Activated T-helper 17 cell treated with anti-CD3 and anti-CD28 coated beads, Interleukin-2, amount 50 U/mL, for 72 hours (primary cell): ENCODE results near the gene COQ7. TPM values are rescaled to one million over a fixed set of nuclear protein-coding genes. Genes with fewer than 3 reads are reported as not detected.

Source experiments
- ATAC-seq: fragments of 150-1000 bp; cut with Tn5 transposase; replicated peaks from 2 replicates; pipeline ENCODE4 v1.10.0; 2021; ENCODE audit warnings: mild to moderate bottlenecking, moderate library complexity
- H3K27ac Mint-ChIP-seq: one replicate; pipeline ENCODE4 v1.8.0; 2022; ENCODE audit warnings: mixed read lengths
- H3K27me3 Mint-ChIP-seq: one replicate; pipeline ENCODE4 v1.8.0; 2022; ENCODE audit warnings: mixed read lengths
- H3K36me3 Mint-ChIP-seq: one replicate; pipeline ENCODE4 v1.8.0; 2022; ENCODE audit warnings: low read depth, mild to moderate bottlenecking, mixed read lengths
- H3K4me1 Mint-ChIP-seq: one replicate; pipeline ENCODE4 v1.8.0; 2022; ENCODE audit warnings: mixed read lengths
- H3K4me3 Mint-ChIP-seq: one replicate; pipeline ENCODE4 v1.8.0; 2022; ENCODE audit warnings: mild to moderate bottlenecking, mixed read lengths
- H3K9me3 Mint-ChIP-seq: one replicate; pipeline ENCODE4 v1.8.0; 2022; ENCODE audit warnings: mixed read lengths
- total RNA-seq, 2 donors: library from RNA; stranded (reverse); gene quantifications; one replicate each; pipeline ENCODE4 v1.2.3, GENCODE V29; 2022

The COQ7 gene
- total RNA-seq, result 10 to 100 TPM; 11.6 to 18.2 TPM

- peak; percentile 94 for ATAC-seq
- H3K4me1 Mint-ChIP-seq, result peaks cover 11% of the 10 kb centered on the region
- H3K27me3 Mint-ChIP-seq, result no peaks in the 10 kb centered on the region
- peak within 1 kb of the TSS; percentile 98 for H3K27ac Mint-ChIP-seq
- peaks cover 3% of the 10 kb centered on the region for H3K9me3 Mint-ChIP-seq
- peaks cover 15% of the 10 kb centered on the region for H3K36me3 Mint-ChIP-seq
- peak within 1 kb of the TSS; percentile 89 for H3K4me3 Mint-ChIP-seq
These were observed at the start of gene COQ7 for GRCh38 chr16:19067349-19068236. TSS of gene COQ7 (plus strand) at chr16:19067614. CDS start at chr16:19067665, 51 bp downstream.

GRCh38 chr16:19020689-19021088, 46.7 kb upstream of the COQ7 start:
- no peak overlapping the region for H3K4me3 Mint-ChIP-seq
- no peaks in the 10 kb centered on the region for H3K9me3 Mint-ChIP-seq
- H3K27me3 Mint-ChIP-seq, result no peaks in the 10 kb centered on the region
- no peaks in the 10 kb centered on the region for H3K36me3 Mint-ChIP-seq
- no peak for ATAC-seq
- H3K27ac Mint-ChIP-seq, result no peak overlapping the region
- no peaks in the 10 kb centered on the region for H3K4me1 Mint-ChIP-seq

- no peak for ATAC-seq
- Mint-ChIP-seq H3K27ac (no peak overlapping the region), H3K9me3 (no peaks in the 10 kb centered on the region), H3K4me1 (no peaks in the 10 kb centered on the region), H3K27me3 (no peaks in the 10 kb centered on the region), H3K4me3 (no peak overlapping the region), H3K36me3 (no peaks in the 10 kb centered on the region)
These were observed 45.7 kb upstream of the COQ7 start for GRCh38 chr16:19021747-19022146.

- Mint-ChIP-seq H3K27ac (no peak overlapping the region), H3K9me3 (no peaks in the 10 kb centered on the region), H3K4me1 (no peaks in the 10 kb centered on the region), H3K4me3 (no peak overlapping the region), H3K36me3 (no peaks in the 10 kb centered on the region), H3K27me3 (no peaks in the 10 kb centered on the region)
- ATAC-seq, result no peak
These were observed 40.0 kb upstream of the COQ7 start for GRCh38 chr16:19027416-19027815.

GRCh38 chr16:19029980-19030379, 37.4 kb upstream of the COQ7 start:
- ATAC-seq, result no peak
- Mint-ChIP-seq H3K4me3 (no peak overlapping the region), H3K27me3 (no peaks in the 10 kb centered on the region), H3K27ac (no peak overlapping the region), H3K9me3 (no peaks in the 10 kb centered on the region), H3K4me1 (no peaks in the 10 kb centered on the region), H3K36me3 (no peaks in the 10 kb centered on the region)

- Mint-ChIP-seq H3K4me3 (no peak overlapping the region), H3K4me1 (no peaks in the 10 kb centered on the region), H3K36me3 (no peaks in the 10 kb centered on the region), H3K27me3 (peaks cover 3% of the 10 kb centered on the region), H3K27ac (no peak overlapping the region), H3K9me3 (no peaks in the 10 kb centered on the region)
- ATAC-seq, result no peak
These were observed 35.7 kb upstream of the COQ7 start for GRCh38 chr16:19031738-19032137.

GRCh38 chr16:19033761-19034160, 33.7 kb upstream of the COQ7 start:
- Mint-ChIP-seq H3K27ac (no peak overlapping the region), H3K9me3 (no peaks in the 10 kb centered on the region), H3K4me3 (no peak overlapping the region), H3K4me1 (no peaks in the 10 kb centered on the region), H3K36me3 (no peaks in the 10 kb centered on the region), H3K27me3 (peaks cover 3% of the 10 kb centered on the region)
- ATAC-seq, result no peak

GRCh38 chr16:19040400-19040799, 27.0 kb upstream of the COQ7 start:
- Mint-ChIP-seq H3K27ac (no peak overlapping the region), H3K4me3 (no peak overlapping the region), H3K4me1 (no peaks in the 10 kb centered on the region), H3K36me3 (no peaks in the 10 kb centered on the region), H3K27me3 (peaks cover 9% of the 10 kb centered on the region), H3K9me3 (no peaks in the 10 kb centered on the region)
- no peak for ATAC-seq

- H3K4me1 Mint-ChIP-seq, result no peaks in the 10 kb centered on the region
- H3K36me3 Mint-ChIP-seq, result no peaks in the 10 kb centered on the region
- H3K27ac Mint-ChIP-seq, result no peak overlapping the region
- H3K9me3 Mint-ChIP-seq, result no peaks in the 10 kb centered on the region
- no peak for ATAC-seq
- peaks cover 6% of the 10 kb centered on the region for H3K27me3 Mint-ChIP-seq
- H3K4me3 Mint-ChIP-seq, result no peak overlapping the region
These were observed 22.6 kb upstream of the COQ7 start for GRCh38 chr16:19044769-19045168.

GRCh38 chr16:19046062-19046461, 21.4 kb upstream of the COQ7 start:
- no peak for ATAC-seq
- Mint-ChIP-seq H3K4me3 (no peak overlapping the region), H3K4me1 (no peaks in the 10 kb centered on the region), H3K36me3 (no peaks in the 10 kb centered on the region), H3K27me3 (peaks cover 6% of the 10 kb centered on the region), H3K27ac (no peak overlapping the region), H3K9me3 (no peaks in the 10 kb centered on the region)

GRCh38 chr16:19062706-19063105, 4.7 kb upstream of the COQ7 start:
- H3K36me3 Mint-ChIP-seq, result peaks cover 6% of the 10 kb centered on the region
- H3K9me3 Mint-ChIP-seq, result peaks cover 3% of the 10 kb centered on the region
- no peak overlapping the region for H3K27ac Mint-ChIP-seq
- H3K27me3 Mint-ChIP-seq, result no peaks in the 10 kb centered on the region
- ATAC-seq, result no peak
- peaks cover 11% of the 10 kb centered on the region for H3K4me1 Mint-ChIP-seq
- H3K4me3 Mint-ChIP-seq, result no peak overlapping the region

- peak overlapping the region; percentile 89 for H3K4me3 Mint-ChIP-seq
These were observed 446 bp upstream of the COQ7 start for GRCh38 chr16:19066988-19067348.

GRCh38 chr16:19068237-19068815, 912 bp downstream of the COQ7 start:
- Mint-ChIP-seq H3K36me3 (peaks cover 23% of the 10 kb centered on the region), H3K4me1 (peaks cover 11% of the 10 kb centered on the region)
- no peak for ATAC-seq

More at GRCh38 chr16:19066988-19067348, 446 bp upstream of the COQ7 start:
- Mint-ChIP-seq H3K27ac (peak overlapping the region; percentile 98), H3K9me3 (peaks cover 3% of the 10 kb centered on the region), H3K27me3 (no peaks in the 10 kb centered on the region), H3K4me1 (peaks cover 11% of the 10 kb centered on the region), H3K36me3 (peaks cover 10% of the 10 kb centered on the region)
- ATAC-seq, result no peak

GRCh38 chr16:19071811-19072777, 4.7 kb downstream of the COQ7 start:
- H3K27ac Mint-ChIP-seq, result no peak overlapping the region
- peaks cover 53% of the 10 kb centered on the region for H3K36me3 Mint-ChIP-seq

More at GRCh38 chr16:19068237-19068815, 912 bp downstream of the COQ7 start:
- peak overlapping the region; percentile 89 for H3K4me3 Mint-ChIP-seq
- H3K27ac Mint-ChIP-seq, result peak overlapping the region; percentile 98
- H3K27me3 Mint-ChIP-seq, result no peaks in the 10 kb centered on the region
- peaks cover 3% of the 10 kb centered on the region for H3K9me3 Mint-ChIP-seq

More at GRCh38 chr16:19071811-19072777, 4.7 kb downstream of the COQ7 start:
- Mint-ChIP-seq H3K9me3 (peaks cover 3% of the 10 kb centered on the region), H3K4me1 (peaks cover 4% of the 10 kb centered on the region), H3K4me3 (no peak overlapping the region), H3K27me3 (no peaks in the 10 kb centered on the region)
- ATAC-seq, result no peak
